Mucosa of stomach (tissue), 1 donor: ENCODE measurements around the gene HEATR1.

Experiments
- H3K27me3 ChIP-seq: one replicate; pipeline ENCODE4 v1.7.0; 2013; ENCODE audit warnings: mild to moderate bottlenecking, low read length; ENCODE audit not compliant: control insufficient read depth, insufficient read depth
- H3K36me3 ChIP-seq: one replicate; pipeline ENCODE4 v1.7.0; 2013; ENCODE audit warnings: low read length; ENCODE audit not compliant: control insufficient read depth, insufficient read depth
- H3K4me1 ChIP-seq: one replicate; pipeline ENCODE4 v1.7.0; 2013; ENCODE audit warnings: mild to moderate bottlenecking, low read length; ENCODE audit not compliant: control insufficient read depth, insufficient read depth
- H3K4me3 ChIP-seq: one replicate; pipeline ENCODE4 v1.7.0; 2013; ENCODE audit warnings: low read length
- H3K9ac ChIP-seq: one replicate; pipeline ENCODE4 v1.7.0; 2013; ENCODE audit warnings: mild to moderate bottlenecking, low read length, moderate library complexity
- H3K9me3 ChIP-seq: one replicate; pipeline ENCODE4 v1.7.0; 2013; ENCODE audit warnings: mild to moderate bottlenecking, low read length, moderate library complexity; ENCODE audit not compliant: control insufficient read depth
- donor health status: Pancreatic carcinoma.

The HEATR1 gene

GRCh38 chr1:236552096-236552495, 52.2 kb downstream of the HEATR1 start:
- Histone ChIP-seq H3K4me3 (no peak overlapping the region), H3K4me1 (no peaks in the 10 kb centered on the region)

GRCh38 chr1:236550961-236551851, 53.1 kb downstream of the HEATR1 start:
- H3K4me3 ChIP-seq: no peak overlapping the region
- peaks cover 12% of the 10 kb centered on the region for H3K36me3 ChIP-seq
- no peaks in the 10 kb centered on the region for H3K9me3 ChIP-seq
- no peak overlapping the region for H3K9ac ChIP-seq
- no peaks in the 10 kb centered on the region for H3K27me3 ChIP-seq
- H3K4me1 ChIP-seq: no peaks in the 10 kb centered on the region

More at GRCh38 chr1:236552096-236552495, 52.2 kb downstream of the HEATR1 start:
- H3K27me3 ChIP-seq: no peaks in the 10 kb centered on the region
- peaks cover 12% of the 10 kb centered on the region for H3K36me3 ChIP-seq
- H3K9ac ChIP-seq: no peak overlapping the region
- H3K9me3 ChIP-seq: no peaks in the 10 kb centered on the region

GRCh38 chr1:236548452-236548851, 55.9 kb downstream of the HEATR1 start:
- no peak overlapping the region for H3K9ac ChIP-seq
- H3K9me3 ChIP-seq: no peaks in the 10 kb centered on the region
- peaks cover 5% of the 10 kb centered on the region for H3K36me3 ChIP-seq
- no peaks in the 10 kb centered on the region for H3K27me3 ChIP-seq
- no peak overlapping the region for H3K4me3 ChIP-seq
- H3K4me1 ChIP-seq: no peaks in the 10 kb centered on the region

GRCh38 chr1:236545621-236546169, 58.6 kb downstream of the HEATR1 start:
- Histone ChIP-seq H3K36me3 (peaks cover 5% of the 10 kb centered on the region), H3K9me3 (no peaks in the 10 kb centered on the region), H3K4me1 (no peaks in the 10 kb centered on the region), H3K27me3 (no peaks in the 10 kb centered on the region), H3K4me3 (no peak overlapping the region), H3K9ac (no peak overlapping the region)

- Histone ChIP-seq H3K9me3 (no peaks in the 10 kb centered on the region), H3K4me1 (no peaks in the 10 kb centered on the region), H3K36me3 (peaks cover 5% of the 10 kb centered on the region), H3K4me3 (no peak overlapping the region), H3K9ac (no peak overlapping the region), H3K27me3 (no peaks in the 10 kb centered on the region)
Observed at GRCh38 chr1:236543065-236543669, 61.1 kb downstream of the HEATR1 start.

- no peak overlapping the region for H3K9ac ChIP-seq
- no peaks in the 10 kb centered on the region for H3K9me3 ChIP-seq
- no peaks in the 10 kb centered on the region for H3K27me3 ChIP-seq
- H3K4me3 ChIP-seq: no peak overlapping the region
- no peaks in the 10 kb centered on the region for H3K4me1 ChIP-seq
- peaks cover 5% of the 10 kb centered on the region for H3K36me3 ChIP-seq
Observed at GRCh38 chr1:236541710-236542109, 62.6 kb downstream of the HEATR1 start.

GRCh38 chr1:236540813-236541465, 63.4 kb downstream of the HEATR1 start:
- Histone ChIP-seq H3K27me3 (no peaks in the 10 kb centered on the region), H3K4me3 (no peak overlapping the region), H3K36me3 (peaks cover 5% of the 10 kb centered on the region), H3K9me3 (no peaks in the 10 kb centered on the region), H3K9ac (no peak overlapping the region), H3K4me1 (no peaks in the 10 kb centered on the region)

GRCh38 chr1:236536540-236536939, 67.8 kb downstream of the HEATR1 start:
- H3K4me3 ChIP-seq: no peak overlapping the region
- no peaks in the 10 kb centered on the region for H3K9me3 ChIP-seq
- H3K27me3 ChIP-seq: no peaks in the 10 kb centered on the region
- H3K4me1 ChIP-seq: peaks cover 5% of the 10 kb centered on the region
- no peak overlapping the region for H3K9ac ChIP-seq
- no peaks in the 10 kb centered on the region for H3K36me3 ChIP-seq

- Histone ChIP-seq H3K9me3 (no peaks in the 10 kb centered on the region), H3K4me1 (peaks cover 5% of the 10 kb centered on the region), H3K36me3 (no peaks in the 10 kb centered on the region), H3K4me3 (no peak overlapping the region), H3K9ac (no peak overlapping the region), H3K27me3 (no peaks in the 10 kb centered on the region)
Observed at GRCh38 chr1:236535662-236536161, 68.6 kb downstream of the HEATR1 start.

GRCh38 chr1:236535190-236535589, 69.1 kb downstream of the HEATR1 start:
- Histone ChIP-seq H3K27me3 (no peaks in the 10 kb centered on the region), H3K4me3 (no peak overlapping the region), H3K9ac (no peak overlapping the region), H3K36me3 (no peaks in the 10 kb centered on the region), H3K9me3 (no peaks in the 10 kb centered on the region), H3K4me1 (peaks cover 5% of the 10 kb centered on the region)

GRCh38 chr1:236534151-236534651, 70.1 kb downstream of the HEATR1 start:
- H3K36me3 ChIP-seq: no peaks in the 10 kb centered on the region
- no peak overlapping the region for H3K9ac ChIP-seq
- no peaks in the 10 kb centered on the region for H3K27me3 ChIP-seq
- H3K4me3 ChIP-seq: no peak overlapping the region
- no peaks in the 10 kb centered on the region for H3K9me3 ChIP-seq
- peaks cover 5% of the 10 kb centered on the region for H3K4me1 ChIP-seq
